SK-N-SH (cell line): ENCODE data around the gene TRIM29. TPM values are rescaled to one million over a fixed set of nuclear protein-coding genes. Genes with fewer than 3 reads are reported as not detected.

Experiments
- CTCF ChIA-PET: fragments of 300-600, 350-600 bp; formaldehyde crosslinking; extraction: SDS; loops from one replicate; lab custom pipeline; 2021; lab: Yijun Ruan, JAX
- POLR2A ChIA-PET: fragments of 350-600 bp; sonication (Branson Sonifier 250); formaldehyde crosslinking; extraction: SDS; loops from one replicate; lab custom pipeline; 2020; ENCODE audit warnings: antibody characterized with exemption, inconsistent platforms; lab: Yijun Ruan, JAX
- DNase-seq: peaks from one replicate; pipeline ENCODE4 v3.0.0; 2012
- H2AFZ ChIP-seq: fragments of 200-600 bp; sonication (generic); 2 replicates; pipeline ENCODE4 v1.8.1; 2016; ENCODE audit warnings: antibody characterized with exemption, mild to moderate bottlenecking, low read depth
- H3F3A ChIP-seq: fragments of 200-600 bp; sonication (generic); replicated peaks from 2 replicates; pipeline ENCODE3; 2016; ENCODE audit warnings: antibody characterized with exemption, mild to moderate bottlenecking; ENCODE audit not compliant: insufficient read depth
- H3K27ac ChIP-seq, 2 experiments: fragments of 200-500 bp in 1 of 2; fragments of 200-600 bp in 1 of 2; sonication (Bioruptor generic) in 1 of 2; sonication (generic), shearing (Covaris generic) in 1 of 2; 2 replicates each; pipeline versions ENCODE4 v1.5.1 to v1.6.1; 2014 to 2016; ENCODE audit warnings: low read depth in 2 of 2, inconsistent platforms in 1 of 2, low read length in 1 of 2, mild to moderate bottlenecking in 1 of 2, mixed read lengths in 1 of 2
- H3K27me3 ChIP-seq: fragments of 200-600 bp; sonication (generic), shearing (Covaris generic); 2 replicates; pipeline ENCODE4 v1.6.1; 2016; ENCODE audit warnings: mixed run types; ENCODE audit not compliant: insufficient read depth
- H3K36me3 ChIP-seq, 2 experiments: fragments of 200-500 bp in 1 of 2; fragments of 200-600 bp in 1 of 2; sonication (Bioruptor generic) in 1 of 2; sonication (generic) in 1 of 2; replicated peaks in 1 of 2; 2 replicates each; pipeline versions ENCODE3 to v1.5.1; 2014 to 2016; ENCODE audit warnings: low read length in 1 of 2, mild to moderate bottlenecking in 1 of 2; ENCODE audit not compliant: insufficient read depth in 2 of 2, control insufficient read depth in 1 of 2
- H3K4me1 ChIP-seq, 2 experiments: fragments of 200-500 bp in 1 of 2; fragments of 200-600 bp in 1 of 2; sonication (Bioruptor generic) in 1 of 2; sonication (generic), shearing (Covaris generic) in 1 of 2; 2 replicates each; pipeline versions ENCODE4 v1.5.1 to v1.6.1; 2014 to 2016; ENCODE audit warnings: low read depth in 1 of 2, low read length in 1 of 2, mixed run types in 1 of 2; ENCODE audit not compliant: insufficient read depth in 2 of 2, control insufficient read depth in 1 of 2
- H3K4me2 ChIP-seq: fragments of 200-600 bp; sonication (generic), shearing (Covaris generic); 2 replicates; pipeline ENCODE4 v1.6.1; 2017; ENCODE audit warnings: mixed run types
- H3K4me3 ChIP-seq, 2 experiments: fragments of 200-500 bp in 1 of 2; fragments of 200-600 bp in 1 of 2; sonication (Bioruptor generic) in 1 of 2; sonication (generic), shearing (Covaris generic) in 1 of 2; 2 replicates each; pipeline versions ENCODE4 v1.5.1 to v1.8.1; 2014 to 2016; ENCODE audit warnings: low read depth in 2 of 2, inconsistent platforms in 1 of 2, low read length in 1 of 2, mild to moderate bottlenecking in 1 of 2, mixed read lengths in 1 of 2, moderate library complexity in 1 of 2
- H3K79me2 ChIP-seq: fragments of 200-600 bp; sonication (generic); 2 replicates; pipeline ENCODE4 v1.8.1; 2017; ENCODE audit warnings: mild to moderate bottlenecking; ENCODE audit not compliant: insufficient read depth
- H3K9ac ChIP-seq: fragments of 200-600 bp; sonication (generic); 2 replicates; pipeline ENCODE4 v1.6.1; 2017; ENCODE audit warnings: mixed run types
- H3K9me2 ChIP-seq: fragments of 200-600 bp; sonication (generic); 2 replicates; pipeline ENCODE4 v1.6.1; 2017; ENCODE audit warnings: mixed run types
- H3K9me3 ChIP-seq: fragments of 200-600 bp; sonication (generic); 2 replicates; pipeline ENCODE4 v1.6.1; 2017; ENCODE audit warnings: mixed run types, mild to moderate bottlenecking, moderate library complexity
- H4K20me1 ChIP-seq: fragments of 200-600 bp; sonication (generic); 2 replicates; pipeline ENCODE4 v1.6.1; 2017; ENCODE audit warnings: mild to moderate bottlenecking, mixed run types; ENCODE audit not compliant: insufficient read depth
- CTCF ChIP-seq: fragments of 200-600 bp; sonication (generic); IDR thresholded peaks from 2 replicates; pipeline ENCODE4 v1.6.1; 2017; ENCODE audit warnings: antibody characterized with exemption, mild to moderate bottlenecking, moderate library complexity
- EZH2phosphoT487 ChIP-seq: fragments of 200-600 bp; sonication (generic); IDR thresholded peaks from 2 replicates; pipeline ENCODE4 v1.6.1; 2017; ENCODE audit warnings: low read depth, mixed run types, mild to moderate bottlenecking, antibody characterized with exemption, moderate library complexity, borderline replicate concordance
- FOXM1 ChIP-seq: IDR thresholded peaks from 2 replicates; pipeline ENCODE4 v1.4.0; 2012; ENCODE audit warnings: low read depth, mild to moderate bottlenecking
- GABPA ChIP-seq: IDR thresholded peaks from 2 replicates; pipeline ENCODE4 v1.4.0; 2012; ENCODE audit warnings: low read depth, mild to moderate bottlenecking
- MEF2A ChIP-seq: IDR thresholded peaks from 2 replicates; pipeline ENCODE4 v1.4.0; 2012; ENCODE audit warnings: low read depth, borderline replicate concordance
- POLR2AphosphoS5 ChIP-seq: IDR thresholded peaks from 2 replicates; pipeline ENCODE4 v1.6.1; 2012; ENCODE audit warnings: low read depth, low read length
- RCOR1 ChIP-seq: fragments of 150-350 bp; IDR thresholded peaks from 2 replicates; pipeline ENCODE4 v1.6.1; 2017; ENCODE audit warnings: antibody characterized with exemption, low read length
- SMC3 ChIP-seq: IDR thresholded peaks from 2 replicates; pipeline ENCODE4 v1.6.1; 2012; ENCODE audit warnings: low read depth, low read length, improper control_type of control experiment
- WGBS: methylation state at CpG from one replicate; pipeline ENCODE4 v1.1.6; 2017; ENCODE audit warnings: low lambda C conversion rate; 5-methylcytosine and 5-hydroxymethylcytosine counted together
- polyA plus RNA-seq, 3 experiments: library from polyadenylated mRNA; depleted of rRNA; stranded (reverse); fragments of >200 nt; gene quantifications; 2 replicates each; pipeline ENCODE4 v1.2.3, GENCODE V29; 2012
- TF ChIP-seq, protein P1 (sequence below): fragments of 150-350 bp; IDR thresholded peaks from 2 replicates; pipeline ENCODE4 v1.6.1; 2016; ENCODE audit warnings: mild to moderate bottlenecking, low read depth, low read length
- TF ChIP-seq, protein P2 (sequence below): IDR thresholded peaks from 2 replicates; pipeline ENCODE4 v1.4.0; 2012; ENCODE audit warnings: low read depth, borderline replicate concordance
- TF ChIP-seq, protein P3 (sequence below): IDR thresholded peaks from 2 replicates; pipeline ENCODE4 v1.4.0; 2012; ENCODE audit warnings: low read depth, borderline replicate concordance

The TRIM29 gene
- polyA plus RNA-seq, 1 of the 3 experiments (the other 2 are of a cell fraction), result 0.03 TPM

DNA sequence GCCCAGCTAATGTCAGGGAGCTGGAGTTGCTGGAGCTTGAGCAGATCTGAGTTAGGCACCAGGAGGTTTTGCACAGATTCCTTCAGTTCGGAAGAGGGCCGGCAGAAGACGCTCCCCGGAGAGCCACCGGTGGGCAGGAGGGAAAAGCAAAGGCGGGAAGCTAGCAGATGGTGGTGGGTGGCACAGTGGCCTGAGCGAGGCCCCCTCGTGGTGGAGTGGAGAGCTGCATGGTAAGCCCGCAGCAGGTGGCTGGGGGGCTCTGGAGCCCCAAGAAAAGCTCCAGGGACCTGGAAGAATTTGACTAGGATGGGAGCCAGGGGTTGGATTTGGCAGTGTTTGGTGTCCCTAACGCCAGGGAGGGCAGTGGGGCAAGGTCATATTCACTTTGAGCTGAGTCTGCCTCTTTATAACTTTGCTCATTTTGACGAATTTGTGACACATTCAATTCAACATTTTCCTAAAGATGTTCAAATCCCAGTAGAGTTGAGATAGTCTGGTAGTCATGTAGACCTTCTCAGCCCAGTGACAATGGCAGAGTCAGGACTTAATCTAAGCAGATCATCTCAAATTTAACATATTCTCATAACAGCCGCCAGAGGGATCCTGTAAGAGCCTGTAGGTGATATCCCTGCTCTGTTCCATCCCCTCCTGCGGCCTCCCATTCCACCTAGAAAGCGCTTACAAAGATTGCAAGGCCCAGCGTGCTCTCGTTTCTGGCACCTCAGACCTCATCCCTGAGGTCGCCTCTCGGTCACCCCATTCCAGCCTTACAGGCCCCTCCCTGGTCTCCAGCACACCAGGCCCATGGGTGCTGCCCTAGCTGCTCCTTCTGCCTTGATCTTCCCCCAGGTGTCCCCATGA lies 57.9 kb downstream of the TRIM29 start:
- TF ChIP-seq, protein P1, sequence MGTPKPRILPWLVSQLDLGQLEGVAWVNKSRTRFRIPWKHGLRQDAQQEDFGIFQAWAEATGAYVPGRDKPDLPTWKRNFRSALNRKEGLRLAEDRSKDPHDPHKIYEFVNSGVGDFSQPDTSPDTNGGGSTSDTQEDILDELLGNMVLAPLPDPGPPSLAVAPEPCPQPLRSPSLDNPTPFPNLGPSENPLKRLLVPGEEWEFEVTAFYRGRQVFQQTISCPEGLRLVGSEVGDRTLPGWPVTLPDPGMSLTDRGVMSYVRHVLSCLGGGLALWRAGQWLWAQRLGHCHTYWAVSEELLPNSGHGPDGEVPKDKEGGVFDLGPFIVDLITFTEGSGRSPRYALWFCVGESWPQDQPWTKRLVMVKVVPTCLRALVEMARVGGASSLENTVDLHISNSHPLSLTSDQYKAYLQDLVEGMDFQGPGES, result no peak
- TF ChIP-seq RCOR1 (no peak), CTCF (peak; percentile 49), GABPA (no peak), EZH2phosphoT487 (no peak)
- TF ChIP-seq, protein P2, sequence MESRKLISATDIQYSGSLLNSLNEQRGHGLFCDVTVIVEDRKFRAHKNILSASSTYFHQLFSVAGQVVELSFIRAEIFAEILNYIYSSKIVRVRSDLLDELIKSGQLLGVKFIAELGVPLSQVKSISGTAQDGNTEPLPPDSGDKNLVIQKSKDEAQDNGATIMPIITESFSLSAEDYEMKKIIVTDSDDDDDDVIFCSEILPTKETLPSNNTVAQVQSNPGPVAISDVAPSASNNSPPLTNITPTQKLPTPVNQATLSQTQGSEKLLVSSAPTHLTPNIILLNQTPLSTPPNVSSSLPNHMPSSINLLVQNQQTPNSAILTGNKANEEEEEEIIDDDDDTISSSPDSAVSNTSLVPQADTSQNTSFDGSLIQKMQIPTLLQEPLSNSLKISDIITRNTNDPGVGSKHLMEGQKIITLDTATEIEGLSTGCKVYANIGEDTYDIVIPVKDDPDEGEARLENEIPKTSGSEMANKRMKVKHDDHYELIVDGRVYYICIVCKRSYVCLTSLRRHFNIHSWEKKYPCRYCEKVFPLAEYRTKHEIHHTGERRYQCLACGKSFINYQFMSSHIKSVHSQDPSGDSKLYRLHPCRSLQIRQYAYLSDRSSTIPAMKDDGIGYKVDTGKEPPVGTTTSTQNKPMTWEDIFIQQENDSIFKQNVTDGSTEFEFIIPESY, result no peak
- TF ChIP-seq, protein P3, sequence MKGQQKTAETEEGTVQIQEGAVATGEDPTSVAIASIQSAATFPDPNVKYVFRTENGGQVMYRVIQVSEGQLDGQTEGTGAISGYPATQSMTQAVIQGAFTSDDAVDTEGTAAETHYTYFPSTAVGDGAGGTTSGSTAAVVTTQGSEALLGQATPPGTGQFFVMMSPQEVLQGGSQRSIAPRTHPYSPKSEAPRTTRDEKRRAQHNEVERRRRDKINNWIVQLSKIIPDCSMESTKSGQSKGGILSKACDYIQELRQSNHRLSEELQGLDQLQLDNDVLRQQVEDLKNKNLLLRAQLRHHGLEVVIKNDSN, result no peak
- Histone ChIP-seq H3K4me1 (no peaks in the 10 kb centered on the region), H3K9ac (no peak overlapping the region), H2AFZ (no peak overlapping the region), H3K9me3 (no peaks in the 10 kb centered on the region), H3K27me3 (no peaks in the 10 kb centered on the region), H3K4me2 (no peak overlapping the region), H4K20me1 (no peaks in the 10 kb centered on the region), H3F3A (no peaks in the 10 kb centered on the region), H3K36me3 (no peaks in the 10 kb centered on the region), H3K79me2 (no peaks in the 10 kb centered on the region), H3K4me3 (no peak overlapping the region), H3K27ac (no peak overlapping the region), H3K9me2 (no peaks in the 10 kb centered on the region)
- POLR2A ChIA-PET, result no interaction called here
- CTCF ChIA-PET, result interaction anchor here (0.8 to 2.0 kb wide), 9 partner anchors 8 to 350 kb away, joined by 3 to 8 read pairs (median 3); no protein-coding TSS in a partner anchor
- DNase-seq, result no peak
- 50% methylated on average over 18 of the region's 18 CpGs for WGBS

DNA sequence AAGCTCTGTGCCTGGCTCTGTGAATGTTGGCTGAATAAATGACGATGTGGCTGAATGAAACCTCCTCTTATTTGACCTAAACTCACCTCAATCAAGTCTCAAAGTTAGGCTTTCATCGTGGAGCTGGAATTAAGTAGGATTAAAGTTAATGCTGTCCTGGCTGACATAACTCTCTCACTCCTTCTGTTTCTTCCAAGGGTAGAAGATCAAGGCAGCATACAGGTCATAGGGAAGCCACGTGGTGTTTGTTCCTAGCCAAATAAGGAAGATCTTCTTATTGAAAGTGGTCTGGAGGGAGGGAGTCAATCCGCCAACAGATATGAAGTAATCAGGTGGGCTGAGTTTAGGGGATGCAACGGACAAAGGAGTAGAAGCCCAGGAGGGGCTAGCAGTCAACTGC lies 59.5 kb downstream of the TRIM29 start:
- H3F3A ChIP-seq, result no peaks in the 10 kb centered on the region
- H3K27ac ChIP-seq, result no peak overlapping the region
- WGBS, result 28% methylated on average over 5 of the region's 5 CpGs
- no peak overlapping the region for H3K4me3 ChIP-seq
- no peak for TF ChIP-seq SMC3
- TF ChIP-seq MEF2A, result no peak
- no peak for TF ChIP-seq GABPA
- TF ChIP-seq, protein P2, result no peak
- TF ChIP-seq FOXM1, result no peak
- TF ChIP-seq POLR2AphosphoS5, result no peak
- TF ChIP-seq, all 33 proteins: peak for 0
- Histone ChIP-seq H3K9me2 (no peaks in the 10 kb centered on the region), H3K4me2 (no peak overlapping the region), H3K79me2 (no peaks in the 10 kb centered on the region), H3K4me1 (no peaks in the 10 kb centered on the region; a peak in 1 of 4 replicates), H3K9ac (no peak overlapping the region), H3K36me3 (no peaks in the 10 kb centered on the region), H4K20me1 (no peaks in the 10 kb centered on the region), H3K9me3 (no peaks in the 10 kb centered on the region), H3K27me3 (no peaks in the 10 kb centered on the region; the same call in 1 of the 2 replicates), H2AFZ (no peak overlapping the region)
- DNase-seq, result no peak
- ChIA-PET POLR2A (no interaction called here), CTCF (interaction anchor here (0.7 to 2.0 kb wide), 4 partner anchors 30 to 509 kb away, joined by 3 to 8 read pairs (median 3); no protein-coding TSS in a partner anchor)
